Lower lobe of right lung (tissue), 2 donors: ENCODE results near the gene ZNF639. TPM values are rescaled to one million over a fixed set of nuclear protein-coding genes. Genes with fewer than 3 reads are reported as not detected.

Source experiments
- ATAC-seq, 2 donors: fragments of 200-7000 bp; cut with Tn5 transposase; one replicate each; pipeline ENCODE4 v1.9.1; 2020 to 2022; ENCODE audit warnings: mild to moderate bottlenecking in 2 of 2, moderate library complexity in 2 of 2
- DNase-seq: peaks from one replicate; pipeline ENCODE4 v3.0.0-alpha.2; 2020
- H3K27ac ChIP-seq: fragments of 200-600 bp; one replicate; pipeline ENCODE4 v1.8.0; 2022
- H3K27me3 ChIP-seq: fragments of 200-600 bp; one replicate; pipeline ENCODE4 v1.8.0; 2022; ENCODE audit warnings: low read depth
- H3K36me3 ChIP-seq: fragments of 200-600 bp; one replicate; pipeline ENCODE4 v1.8.0; 2022; ENCODE audit warnings: mild to moderate bottlenecking
- H3K4me1 ChIP-seq: fragments of 200-600 bp; one replicate; pipeline ENCODE4 v1.8.0; 2022
- H3K4me3 ChIP-seq: fragments of 200-600 bp; one replicate; pipeline ENCODE4 v1.8.0; 2022; ENCODE audit warnings: mild to moderate bottlenecking
- H3K9me3 ChIP-seq: fragments of 200-600 bp; one replicate; pipeline ENCODE4 v1.8.0; 2022
- intact Hi-C: fragments of 100-400 bp; cut with DNase I; formaldehyde crosslinking; loops from one replicate; pipeline ENCODE4 v1.11.0; 2022
- total RNA-seq: library from RNA; stranded (reverse); fragmentation: NEBNext Ultra II Directional; extraction: Animal tissue kit (Norgen Biotek cat#: 25700); gene quantifications from one replicate; pipeline ENCODE4 v1.2.1, GENCODE V29; 2021
- TF ChIP-seq, protein P1 (sequence below): fragments of 200-600 bp; IDR thresholded peaks from one replicate; pipeline ENCODE4 v1.8.0; 2022; ENCODE audit warnings: antibody characterized with exemption, mild to moderate bottlenecking
- donor health status: DM: no; HTN: yes; CAD: no; lungs with severe emphysema.

The ZNF639 gene
- total RNA-seq, 1 donor from 2014 or later = 26.2 TPM

DNA sequence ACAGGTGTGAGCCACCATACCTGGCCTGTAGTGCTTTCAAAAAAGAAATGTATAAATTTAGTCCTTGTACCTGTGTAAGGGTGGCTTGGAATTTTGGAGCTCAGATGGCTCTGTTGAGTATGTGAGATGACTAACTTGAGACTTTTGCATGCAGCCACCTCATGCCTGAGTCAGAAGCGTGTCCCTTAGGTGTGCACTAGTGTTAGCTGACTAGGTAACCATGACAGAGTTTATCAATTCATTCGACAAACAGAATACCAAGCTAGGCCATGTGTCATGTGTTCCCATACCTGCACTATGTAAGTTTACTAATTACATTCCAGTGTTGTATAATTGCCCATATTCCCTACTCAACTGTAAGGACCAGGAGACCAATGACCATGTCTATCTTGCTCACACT, 4.0 kb upstream of the ZNF639 start:
- Histone ChIP-seq H3K9me3 (no peaks in the 10 kb centered on the region), H3K27me3 (no peaks in the 10 kb centered on the region), H3K27ac (no peak overlapping the region), H3K36me3 (no peaks in the 10 kb centered on the region), H3K4me3 (no peak overlapping the region), H3K4me1 (peaks cover 6% of the 10 kb centered on the region)
- TF ChIP-seq, protein P1, sequence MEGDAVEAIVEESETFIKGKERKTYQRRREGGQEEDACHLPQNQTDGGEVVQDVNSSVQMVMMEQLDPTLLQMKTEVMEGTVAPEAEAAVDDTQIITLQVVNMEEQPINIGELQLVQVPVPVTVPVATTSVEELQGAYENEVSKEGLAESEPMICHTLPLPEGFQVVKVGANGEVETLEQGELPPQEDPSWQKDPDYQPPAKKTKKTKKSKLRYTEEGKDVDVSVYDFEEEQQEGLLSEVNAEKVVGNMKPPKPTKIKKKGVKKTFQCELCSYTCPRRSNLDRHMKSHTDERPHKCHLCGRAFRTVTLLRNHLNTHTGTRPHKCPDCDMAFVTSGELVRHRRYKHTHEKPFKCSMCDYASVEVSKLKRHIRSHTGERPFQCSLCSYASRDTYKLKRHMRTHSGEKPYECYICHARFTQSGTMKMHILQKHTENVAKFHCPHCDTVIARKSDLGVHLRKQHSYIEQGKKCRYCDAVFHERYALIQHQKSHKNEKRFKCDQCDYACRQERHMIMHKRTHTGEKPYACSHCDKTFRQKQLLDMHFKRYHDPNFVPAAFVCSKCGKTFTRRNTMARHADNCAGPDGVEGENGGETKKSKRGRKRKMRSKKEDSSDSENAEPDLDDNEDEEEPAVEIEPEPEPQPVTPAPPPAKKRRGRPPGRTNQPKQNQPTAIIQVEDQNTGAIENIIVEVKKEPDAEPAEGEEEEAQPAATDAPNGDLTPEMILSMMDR = no peak
- DNase-seq (no peak), ATAC-seq (no peak)
- intact Hi-C loops = loop anchor here (5.0 kb wide), 1 partner anchor 302 kb away; no protein-coding TSS in a partner anchor

DNA sequence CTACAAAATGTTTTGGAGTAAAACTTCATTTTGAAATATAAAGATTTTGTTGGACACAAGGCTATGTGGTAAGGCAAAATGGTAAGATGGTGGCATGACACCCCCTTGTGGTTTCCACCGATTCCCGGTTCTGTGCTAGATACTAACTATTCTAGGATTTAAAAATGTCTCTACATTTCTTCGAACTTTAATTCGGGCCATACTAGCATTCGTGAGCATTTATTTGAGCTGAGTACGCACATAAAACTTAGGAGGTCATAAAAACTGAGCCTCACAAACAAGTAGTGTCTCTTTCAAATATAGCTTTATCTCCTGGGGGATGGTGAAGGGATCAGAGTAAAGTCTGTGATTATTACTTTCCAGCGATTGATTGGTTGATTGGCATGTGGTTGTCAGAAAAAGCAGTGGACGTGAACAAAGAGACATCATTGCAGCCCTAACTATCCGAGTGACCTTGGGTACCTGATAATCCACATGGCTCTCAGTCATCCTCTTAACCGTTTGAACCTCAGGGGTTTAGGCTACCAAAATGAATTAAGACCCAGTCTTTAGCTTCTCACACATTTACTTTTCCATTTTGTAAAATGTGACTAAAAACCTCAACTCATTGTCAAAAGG, 1.1 kb upstream of the ZNF639 start:
- no peak for DNase-seq
- Histone ChIP-seq H3K27me3 (no peaks in the 10 kb centered on the region), H3K4me1 (peaks cover 23% of the 10 kb centered on the region), H3K27ac (peak overlapping the region; percentile 94), H3K9me3 (no peaks in the 10 kb centered on the region), H3K4me3 (peak overlapping the region; percentile 86), H3K36me3 (peaks cover 9% of the 10 kb centered on the region)
- TF ChIP-seq, protein P1 = peak; percentile 40
- intact Hi-C loops = no loop called here
- ATAC-seq = no peak

DNA sequence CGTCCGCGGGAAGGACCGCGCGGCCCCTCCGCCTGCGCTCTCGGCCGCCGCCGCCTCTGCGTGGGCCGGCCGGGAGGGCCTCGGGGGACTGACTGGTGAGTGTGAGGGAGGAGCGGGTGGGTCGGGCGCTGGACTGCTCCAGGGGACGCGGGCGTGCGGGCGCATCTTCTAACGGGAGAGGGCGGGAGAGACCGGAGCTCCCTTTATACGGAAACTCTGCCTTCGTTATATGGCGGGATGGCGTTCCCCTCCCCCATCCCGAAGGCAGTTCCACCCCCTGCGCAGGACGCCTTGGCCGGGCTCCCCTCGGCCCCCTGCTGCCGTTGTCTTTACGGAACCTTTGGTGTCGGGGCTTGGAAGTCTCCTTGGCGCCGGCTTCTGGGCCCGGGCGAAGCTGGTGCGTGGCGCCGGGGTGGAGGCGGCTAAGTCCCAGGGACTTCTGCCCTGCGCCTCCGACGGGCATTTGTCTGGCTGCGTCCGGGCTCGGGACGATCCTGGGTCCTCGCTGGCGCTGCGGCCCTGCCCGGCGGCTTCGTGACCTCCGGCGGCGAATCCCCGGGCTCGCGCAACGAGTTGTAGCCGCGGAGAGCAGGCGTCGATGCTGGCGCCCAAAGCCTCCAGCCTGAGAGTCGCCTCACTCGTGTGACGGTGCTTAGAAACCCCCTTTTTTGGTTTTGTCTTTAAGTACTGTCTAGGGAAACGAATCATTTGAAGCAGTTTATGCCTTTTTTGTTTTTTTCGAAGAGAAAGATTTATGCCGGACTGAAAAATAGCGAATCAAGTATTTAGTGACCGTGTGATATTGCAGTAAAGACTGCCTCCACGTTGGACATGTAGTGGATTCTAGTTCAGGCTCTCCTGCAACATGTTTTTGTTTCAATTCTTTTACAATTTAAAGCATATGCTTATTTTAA, 623 bp downstream of the ZNF639 start:
- TF ChIP-seq, protein P1 = no peak
- Histone ChIP-seq H3K4me3 (peak overlapping the region; percentile 86), H3K9me3 (no peaks in the 10 kb centered on the region), H3K27me3 (no peaks in the 10 kb centered on the region), H3K4me1 (peaks cover 23% of the 10 kb centered on the region), H3K27ac (peak overlapping the region; percentile 94), H3K36me3 (peaks cover 20% of the 10 kb centered on the region)
- ATAC-seq = peak; percentile 77 to 80
- intact Hi-C loops = no loop called here
- DNase-seq = peak; percentile 79

DNA sequence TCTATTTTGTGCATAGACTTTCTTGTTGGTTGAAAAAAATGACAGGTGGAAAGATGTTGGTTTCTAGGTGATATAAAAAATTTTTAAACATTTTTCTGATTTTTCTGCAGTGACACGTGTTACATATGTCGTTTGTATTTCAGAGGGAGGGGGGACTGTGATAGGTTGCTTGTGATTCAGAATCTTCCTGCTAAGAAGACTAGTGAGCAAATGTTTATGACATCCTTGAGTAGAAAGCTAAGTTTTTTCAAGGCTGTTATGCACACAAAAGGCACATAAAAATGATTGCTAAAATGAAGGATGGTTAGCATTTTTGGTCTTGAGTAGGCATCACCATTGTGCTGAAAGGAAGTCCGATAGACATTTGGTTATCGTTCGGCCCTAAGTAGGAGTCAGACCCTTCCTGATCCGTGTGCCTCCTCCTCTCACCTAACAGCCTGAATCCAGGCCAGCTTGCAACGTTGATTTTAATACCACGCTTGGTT, 1.5 kb downstream of the ZNF639 start:
- TF ChIP-seq, protein P1 = no peak
- Histone ChIP-seq H3K36me3 (peaks cover 28% of the 10 kb centered on the region), H3K27me3 (no peaks in the 10 kb centered on the region), H3K27ac (peak overlapping the region; percentile 94), H3K9me3 (no peaks in the 10 kb centered on the region), H3K4me3 (peak overlapping the region; percentile 86), H3K4me1 (peaks cover 23% of the 10 kb centered on the region)
- no peak for DNase-seq
- ATAC-seq = no peak
- intact Hi-C loops = no loop called here

DNA sequence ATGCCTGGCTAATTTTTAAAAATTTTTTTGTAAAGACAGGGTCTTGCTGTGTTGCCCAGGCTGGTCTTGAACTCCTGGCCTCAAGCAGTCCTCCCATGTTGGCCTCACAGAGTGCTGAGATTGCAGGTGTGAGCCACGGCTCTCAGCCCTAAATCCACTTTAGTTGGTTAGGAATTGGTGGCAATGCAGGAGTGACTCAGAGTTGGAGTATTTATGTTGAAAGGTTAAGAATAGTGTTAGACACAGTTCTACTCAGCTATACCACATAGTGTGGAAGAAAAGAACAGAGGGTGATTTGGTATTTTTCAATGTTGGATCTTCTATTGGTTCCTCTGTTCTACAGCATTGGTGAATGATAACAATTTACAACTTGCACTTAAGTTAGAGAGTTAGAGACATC, 7.6 kb downstream of the ZNF639 start:
- Histone ChIP-seq H3K4me1 (peaks cover 2% of the 10 kb centered on the region), H3K27ac (no peak overlapping the region), H3K27me3 (no peaks in the 10 kb centered on the region), H3K9me3 (no peaks in the 10 kb centered on the region), H3K36me3 (peaks cover 90% of the 10 kb centered on the region), H3K4me3 (no peak overlapping the region)
- no peak for ATAC-seq
- DNase-seq = no peak
- intact Hi-C loops = no loop called here
- TF ChIP-seq, protein P1 = no peak
